A673 (cell line): ENCODE data around the gene CUBN. TPM values are rescaled to one million over a fixed set of nuclear protein-coding genes. Genes with fewer than 3 reads are reported as not detected.
A peak's percentile ranks its signal among the peaks of the same experiment; 100 is the strongest.

Experiments used
- Bru-seq: library from RNA; stranded (reverse); fragments of 400-500 nt; gene quantifications from one replicate; lab custom pipeline; 2021; lab: Mats Ljungman, UMichigan
- BruChase-seq, 2 experiments: library from RNA; stranded (reverse); fragments of 400-500 nt; gene quantifications; one replicate each; lab custom pipeline; 2021; lab: Mats Ljungman, UMichigan
- BruUV-seq: library from RNA; stranded (reverse); fragments of 400-500 nt; replicated peaks from 2 replicates; lab custom pipeline; 2021; lab: Mats Ljungman, UMichigan
- CTCF ChIA-PET: fragments of 300-600 bp; sonication (Branson Sonifier 250); formaldehyde crosslinking; loops from one replicate; lab custom pipeline; 2022; ENCODE audit warnings: antibody characterized with exemption; lab: Charles Lee
- POLR2A ChIA-PET: fragments of 300-600 bp; sonication (Branson Sonifier 250); formaldehyde crosslinking; loops from one replicate; lab custom pipeline; 2022; ENCODE audit warnings: antibody characterized with exemption; ENCODE audit not compliant: low non-redundant PET; lab: Charles Lee
- DNase-seq: peaks from one replicate; pipeline ENCODE4 v3.0.0-alpha.2; 2015; ENCODE audit warnings: low spot score
- H3K27ac ChIP-seq: fragments of 200-600 bp; sonication (generic); 2 replicates; pipeline ENCODE4 v1.5.1; 2016; ENCODE audit warnings: mixed run types, low read depth, mild to moderate bottlenecking, mixed read lengths, antibody characterized with exemption, low read length; ENCODE audit not compliant: poor library complexity, severe bottlenecking
- H3K27me3 ChIP-seq: fragments of 200-600 bp; sonication (generic); replicated peaks from 2 replicates; pipeline ENCODE4 v1.6.1; 2017; ENCODE audit warnings: mixed run types, low read depth, mild to moderate bottlenecking, mixed read lengths, antibody characterized with exemption, low read length; ENCODE audit not compliant: insufficient read depth, poor library complexity
- H3K36me3 ChIP-seq: fragments of 200-600 bp; sonication (generic); 2 replicates; pipeline ENCODE4 v1.6.1; 2016; ENCODE audit warnings: mixed run types, mild to moderate bottlenecking, mixed read lengths, antibody characterized with exemption, low read length; ENCODE audit not compliant: insufficient read depth, poor library complexity, severe bottlenecking
- H3K4me1 ChIP-seq: fragments of 200-600 bp; sonication (generic); 2 replicates; pipeline ENCODE4 v1.6.1; 2017; ENCODE audit warnings: mixed run types, mild to moderate bottlenecking, mixed read lengths, antibody characterized with exemption, low read length; ENCODE audit not compliant: insufficient read depth, poor library complexity, severe bottlenecking
- H3K4me3 ChIP-seq: fragments of 200-600 bp; sonication (generic); 2 replicates; pipeline ENCODE4 v1.5.1; 2016; ENCODE audit warnings: low read depth, mixed run types, mild to moderate bottlenecking, mixed read lengths, low read length; ENCODE audit not compliant: poor library complexity, severe bottlenecking
- H3K9me3 ChIP-seq: fragments of 200-600 bp; sonication (generic); 2 replicates; pipeline ENCODE4 v1.6.1; 2016; ENCODE audit warnings: mixed run types, low read depth, mild to moderate bottlenecking, mixed read lengths, antibody characterized with exemption, low read length; ENCODE audit not compliant: poor library complexity, severe bottlenecking
- EZH2 ChIP-seq: fragments of 200-600 bp; sonication (generic); IDR thresholded peaks from 2 replicates; pipeline ENCODE4 v1.6.1; 2017; ENCODE audit warnings: borderline replicate concordance, low read depth, mild to moderate bottlenecking, mixed read lengths, antibody characterized with exemption, low read length; ENCODE audit not compliant: poor library complexity, severe bottlenecking
- intact Hi-C: fragments of 100-400 bp; cut with micrococcal nuclease; formaldehyde crosslinking; loops from one replicate; pipeline ENCODE4 v1.10.0; 2022; ENCODE audit not compliant: unreplicated experiment
- long read RNA-seq: library from polyadenylated mRNA; stranded (forward); transcript quantifications from one replicate; pipeline ENCODE4 v2.0.0, GENCODE V29; 2022
- total RNA-seq: library from RNA; stranded (reverse); gene quantifications from 2 replicates; pipeline ENCODE4 v1.2.3, GENCODE V29; 2021
- TF ChIP-seq, protein P1 (sequence below): fragments of 300-800, 200-600 bp; sonication (generic); conservative IDR thresholded peaks from 2 replicates; pipeline ENCODE4 v1.5.1; 2017; ENCODE audit warnings: low read depth, mild to moderate bottlenecking, antibody characterized with exemption, low read length, moderate library complexity, mixed read lengths

The CUBN gene
- total RNA-seq (1.9 and 3.4 TPM in 2 replicates), Bru-seq, nascent RNA (percentile 38 among the genes with signal in this experiment), BruChase-seq, experiment 1, labeled RNA remaining after a 2-hour chase (percentile 34 among the genes with signal in this experiment), BruChase-seq, experiment 2, labeled RNA remaining after a 6-hour chase (percentile 36 among the genes with signal in this experiment)
- long read RNA-seq, partial matches to known transcripts = 2 of 4 reads
- long read RNA-seq, other reads (novel, unspliced or antisense) = 2 of 4 reads

DNA sequence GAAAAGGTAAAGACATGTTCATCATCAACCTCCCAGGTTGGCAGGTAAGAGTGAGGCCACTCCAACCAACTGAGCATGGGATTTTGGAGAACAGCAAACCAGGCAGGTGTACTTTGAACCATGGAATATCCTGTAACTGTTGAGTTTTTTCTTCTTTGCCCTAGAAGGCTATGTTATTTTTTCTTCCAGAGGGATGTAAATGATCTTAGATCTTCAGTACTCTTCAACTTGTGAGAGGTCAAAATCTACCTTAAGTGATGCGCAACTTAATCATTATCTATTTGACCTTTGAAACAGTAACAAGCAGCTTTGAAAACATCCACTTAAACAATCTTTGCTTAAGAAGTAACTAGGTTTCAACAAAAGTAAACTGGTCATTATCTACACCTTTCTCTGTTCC, at the start of gene CUBN:
TSS of gene CUBN (minus strand) at position 71 of the 400 bp plus-strand sequence. CDS start at position 25, 46 bp downstream.
- TF ChIP-seq, protein P1, sequence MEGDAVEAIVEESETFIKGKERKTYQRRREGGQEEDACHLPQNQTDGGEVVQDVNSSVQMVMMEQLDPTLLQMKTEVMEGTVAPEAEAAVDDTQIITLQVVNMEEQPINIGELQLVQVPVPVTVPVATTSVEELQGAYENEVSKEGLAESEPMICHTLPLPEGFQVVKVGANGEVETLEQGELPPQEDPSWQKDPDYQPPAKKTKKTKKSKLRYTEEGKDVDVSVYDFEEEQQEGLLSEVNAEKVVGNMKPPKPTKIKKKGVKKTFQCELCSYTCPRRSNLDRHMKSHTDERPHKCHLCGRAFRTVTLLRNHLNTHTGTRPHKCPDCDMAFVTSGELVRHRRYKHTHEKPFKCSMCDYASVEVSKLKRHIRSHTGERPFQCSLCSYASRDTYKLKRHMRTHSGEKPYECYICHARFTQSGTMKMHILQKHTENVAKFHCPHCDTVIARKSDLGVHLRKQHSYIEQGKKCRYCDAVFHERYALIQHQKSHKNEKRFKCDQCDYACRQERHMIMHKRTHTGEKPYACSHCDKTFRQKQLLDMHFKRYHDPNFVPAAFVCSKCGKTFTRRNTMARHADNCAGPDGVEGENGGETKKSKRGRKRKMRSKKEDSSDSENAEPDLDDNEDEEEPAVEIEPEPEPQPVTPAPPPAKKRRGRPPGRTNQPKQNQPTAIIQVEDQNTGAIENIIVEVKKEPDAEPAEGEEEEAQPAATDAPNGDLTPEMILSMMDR = no peak
- TF ChIP-seq EZH2 = no peak
- Histone ChIP-seq H3K36me3 (no peaks in the 10 kb centered on the region), H3K9me3 (no peaks in the 10 kb centered on the region), H3K27ac (no peak within 1 kb of the TSS), H3K4me3 (no peak within 1 kb of the TSS), H3K4me1 (peaks cover 16% of the 10 kb centered on the region), H3K27me3 (no peaks in the 10 kb centered on the region)
- ChIA-PET CTCF (no interaction called here), POLR2A (no interaction called here)
- intact Hi-C loops = no loop called here
- BruUV-seq = no TSS peak
- no peak for DNase-seq

DNA sequence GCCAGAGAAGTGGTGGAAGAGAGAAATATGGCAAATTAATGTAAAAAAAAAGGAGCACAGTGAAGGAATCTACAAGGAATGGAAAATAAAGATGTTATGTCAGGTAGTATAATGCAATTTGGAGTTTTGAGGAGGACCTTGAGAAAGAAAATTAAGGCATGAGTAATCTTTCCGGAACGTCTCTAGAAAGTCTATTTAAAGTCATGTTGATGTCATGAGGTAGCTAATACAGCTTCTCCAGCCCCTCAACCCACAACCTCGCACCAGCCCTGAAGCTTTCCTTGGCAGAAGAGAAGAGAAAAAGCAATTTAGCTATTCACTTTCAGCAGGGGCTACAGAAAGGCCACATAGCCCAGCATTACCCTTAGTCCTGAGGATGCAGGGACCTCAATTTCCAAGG, 49.4 kb upstream of the CUBN start:
- POLR2A ChIA-PET = interaction anchor here (0.7 kb wide), 1 partner anchor 27 kb away, joined by 12 read pairs; no protein-coding TSS in a partner anchor
- intact Hi-C loops = no loop called here

DNA sequence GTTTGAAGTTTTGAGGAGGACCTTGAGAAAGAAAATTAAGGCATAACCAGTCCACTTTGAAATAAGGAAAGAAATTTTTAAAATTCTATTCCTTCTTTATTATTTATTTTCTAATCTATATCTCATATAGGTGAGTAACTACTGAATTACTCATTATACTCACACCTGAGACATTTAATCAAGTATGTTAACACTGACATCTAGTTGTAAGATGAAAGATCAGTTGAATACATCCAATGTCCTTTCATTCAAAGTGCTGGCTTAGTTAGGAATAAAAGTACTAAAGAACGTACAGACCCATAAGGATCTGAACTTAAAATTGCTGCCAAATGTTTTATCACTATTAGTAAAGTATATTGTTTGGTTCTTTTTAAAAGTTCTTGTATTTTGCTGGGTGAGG, 48.4 kb upstream of the CUBN start:
- H3K9me3 ChIP-seq = no peaks in the 10 kb centered on the region
- no TSS peak for BruUV-seq
- H3K27ac ChIP-seq = no peak overlapping the region
- no peak for DNase-seq
- TF ChIP-seq, protein P1 = no peak
- no peak for TF ChIP-seq EZH2
- CTCF ChIA-PET = no interaction called here
- H3K36me3 ChIP-seq = no peaks in the 10 kb centered on the region
- H3K4me3 ChIP-seq = no peak overlapping the region
- H3K27me3 ChIP-seq = no peaks in the 10 kb centered on the region
- intact Hi-C loops = no loop called here
- POLR2A ChIA-PET = no interaction called here
- no peaks in the 10 kb centered on the region for H3K4me1 ChIP-seq

More for the DNA sequence above, 49.4 kb upstream of the CUBN start:
- Histone ChIP-seq H3K9me3 (no peaks in the 10 kb centered on the region), H3K27me3 (no peaks in the 10 kb centered on the region), H3K4me1 (no peaks in the 10 kb centered on the region), H3K4me3 (no peak overlapping the region), H3K27ac (no peak overlapping the region), H3K36me3 (no peaks in the 10 kb centered on the region)
- no TSS peak for BruUV-seq
- TF ChIP-seq, protein P1 = no peak
- no peak for TF ChIP-seq EZH2
- DNase-seq = no peak
- CTCF ChIA-PET = no interaction called here
